ENCODE results near the gene CHD5. TPM values are rescaled to one million over a fixed set of nuclear protein-coding genes. Genes with fewer than 3 reads are reported as not detected.
"Not testable (repeated sequence)": the region's sequence is repeated elsewhere in the genome, so short reads cannot be mapped to it uniquely, and the experiment has no call there.

The CHD5 gene
- total RNA-seq (2014; rRNA removed; shearing (Covaris generic); ENCODE audit: low replicate concordance), result not detected in 2 replicates

- Histone ChIP-seq H2AFZ (ENCODE audit: low read length) (no peak within 1 kb of the TSS), H3K9ac (ENCODE audit: low read length) (no peak within 1 kb of the TSS), H3K9me3 (ENCODE audit: low read length) (no peaks in the 10 kb centered on the region), H3K4me2 (ENCODE audit: low read depth, low read length, poor library complexity, severe bottlenecking) (no peak within 1 kb of the TSS), H4K20me1 (ENCODE audit: insufficient read depth, low read depth, low read length) (peaks cover 28% of the 10 kb centered on the region), H3K27ac (ENCODE audit: low read length) (no peak within 1 kb of the TSS), H3K27me3 (ENCODE audit: low read length) (no peaks in the 10 kb centered on the region), H3K9me2 (replicated peaks; ENCODE audit: insufficient read depth, low read length) (no peaks in the 10 kb centered on the region), H3K4me1 (ENCODE audit: low read length) (no peaks in the 10 kb centered on the region), H3K79me2 (ENCODE audit: low read length) (no peaks in the 10 kb centered on the region), H3K36me3 (ENCODE audit: insufficient read depth, low read length) (peaks cover 2% of the 10 kb centered on the region; the same call in 1 of the 2 replicates), H3K4me3 (ENCODE audit: low read length) (no peak within 1 kb of the TSS)
- no peak for DNase-seq
Observed at GRCh38 chr1:6180268-6180706, at the start of gene CHD5. TSS of gene CHD5 (minus strand) at chr1:6180321. CDS start at chr1:6180023, 298 bp downstream.

- no peak overlapping the region for H3K4me3 ChIP-seq (ENCODE audit: low read length)
- no peak overlapping the region for H3K27ac ChIP-seq (ENCODE audit: low read length)
- no peaks in the 10 kb centered on the region for H3K27me3 ChIP-seq (ENCODE audit: low read length)
- no peaks in the 10 kb centered on the region for H3K9me3 ChIP-seq (ENCODE audit: low read length)
- H3K36me3 ChIP-seq (ENCODE audit: insufficient read depth, low read length), result peaks cover 26% of the 10 kb centered on the region; the same call in 1 of the 2 replicates
- no peak overlapping the region for H3K9ac ChIP-seq (ENCODE audit: low read length)
- no peaks in the 10 kb centered on the region for H3K79me2 ChIP-seq (ENCODE audit: low read length)
- no peaks in the 10 kb centered on the region for H3K9me2 ChIP-seq (replicated peaks; ENCODE audit: insufficient read depth, low read length)
- no peak overlapping the region for H3K4me2 ChIP-seq (ENCODE audit: low read depth, low read length, poor library complexity, severe bottlenecking)
- no peaks in the 10 kb centered on the region for H3K4me1 ChIP-seq (ENCODE audit: low read length)
- no peak for DNase-seq
- no peak overlapping the region for H2AFZ ChIP-seq (ENCODE audit: low read length)
- H4K20me1 ChIP-seq (ENCODE audit: insufficient read depth, low read depth, low read length), result peaks cover 5% of the 10 kb centered on the region; the same call in 1 of the 2 replicates
Observed at GRCh38 chr1:6225651-6226050, 45.5 kb upstream of the CHD5 start.

- Histone ChIP-seq H3K4me3 (ENCODE audit: low read length) (no peak overlapping the region), H3K4me1 (ENCODE audit: low read length) (no peaks in the 10 kb centered on the region), H3K9me2 (replicated peaks; ENCODE audit: insufficient read depth, low read length) (no peaks in the 10 kb centered on the region), H3K4me2 (ENCODE audit: low read depth, low read length, poor library complexity, severe bottlenecking) (no peak overlapping the region), H4K20me1 (ENCODE audit: insufficient read depth, low read depth, low read length) (peaks cover 5% of the 10 kb centered on the region; the same call in 1 of the 2 replicates), H3K36me3 (ENCODE audit: insufficient read depth, low read length) (peaks cover 26% of the 10 kb centered on the region; the same call in 1 of the 2 replicates), H3K27me3 (ENCODE audit: low read length) (no peaks in the 10 kb centered on the region), H3K9me3 (ENCODE audit: low read length) (no peaks in the 10 kb centered on the region), H2AFZ (ENCODE audit: low read length) (no peak overlapping the region), H3K9ac (ENCODE audit: low read length) (no peak overlapping the region), H3K79me2 (ENCODE audit: low read length) (no peaks in the 10 kb centered on the region), H3K27ac (ENCODE audit: low read length) (no peak overlapping the region)
- no peak for DNase-seq
Observed at GRCh38 chr1:6224718-6225117, 44.6 kb upstream of the CHD5 start.

GRCh38 chr1:6223617-6224016 is 43.5 kb upstream of the CHD5 start:
- no peak overlapping the region for H3K4me3 ChIP-seq (ENCODE audit: low read length)
- H3K9ac ChIP-seq (ENCODE audit: low read length), result no peak overlapping the region
- no peaks in the 10 kb centered on the region for H3K9me3 ChIP-seq (ENCODE audit: low read length)
- H3K27me3 ChIP-seq (ENCODE audit: low read length), result no peaks in the 10 kb centered on the region
- H3K4me1 ChIP-seq (ENCODE audit: low read length), result peaks cover 7% of the 10 kb centered on the region
- H2AFZ ChIP-seq (ENCODE audit: low read length), result no peak overlapping the region
- peaks cover 26% of the 10 kb centered on the region; the same call in 1 of the 2 replicates for H3K36me3 ChIP-seq (ENCODE audit: insufficient read depth, low read length)
- H4K20me1 ChIP-seq (ENCODE audit: insufficient read depth, low read depth, low read length), result peaks cover 5% of the 10 kb centered on the region; the same call in 1 of the 2 replicates
- no peaks in the 10 kb centered on the region for H3K9me2 ChIP-seq (replicated peaks; ENCODE audit: insufficient read depth, low read length)
- no peak overlapping the region for H3K27ac ChIP-seq (ENCODE audit: low read length)
- no peak overlapping the region for H3K4me2 ChIP-seq (ENCODE audit: low read depth, low read length, poor library complexity, severe bottlenecking)
- DNase-seq, result no peak
- no peaks in the 10 kb centered on the region for H3K79me2 ChIP-seq (ENCODE audit: low read length)

- no peaks in the 10 kb centered on the region for H3K9me2 ChIP-seq (replicated peaks; ENCODE audit: insufficient read depth, low read length)
- no peak overlapping the region for H2AFZ ChIP-seq (ENCODE audit: low read length)
- peaks cover 5% of the 10 kb centered on the region; the same call in 1 of the 2 replicates for H4K20me1 ChIP-seq (ENCODE audit: insufficient read depth, low read depth, low read length)
- H3K4me3 ChIP-seq (ENCODE audit: low read length), result no peak overlapping the region
- H3K4me1 ChIP-seq (ENCODE audit: low read length), result peaks cover 8% of the 10 kb centered on the region
- H3K9me3 ChIP-seq (ENCODE audit: low read length), result no peaks in the 10 kb centered on the region
- H3K27ac ChIP-seq (ENCODE audit: low read length), result no peak overlapping the region
- peaks cover 26% of the 10 kb centered on the region; the same call in 1 of the 2 replicates for H3K36me3 ChIP-seq (ENCODE audit: insufficient read depth, low read length)
- no peak overlapping the region for H3K9ac ChIP-seq (ENCODE audit: low read length)
- no peaks in the 10 kb centered on the region for H3K79me2 ChIP-seq (ENCODE audit: low read length)
- no peak overlapping the region for H3K4me2 ChIP-seq (ENCODE audit: low read depth, low read length, poor library complexity, severe bottlenecking)
- no peak for DNase-seq
- no peaks in the 10 kb centered on the region for H3K27me3 ChIP-seq (ENCODE audit: low read length)
Observed at GRCh38 chr1:6222636-6223035, 42.5 kb upstream of the CHD5 start.

GRCh38 chr1:6221210-6221784 is 41.2 kb upstream of the CHD5 start:
- no peak for DNase-seq
- H3K9me3 ChIP-seq (ENCODE audit: low read length), result no peaks in the 10 kb centered on the region
- no peak overlapping the region for H3K27ac ChIP-seq (ENCODE audit: low read length)
- H3K9me2 ChIP-seq (replicated peaks; ENCODE audit: insufficient read depth, low read length), result no peaks in the 10 kb centered on the region
- H3K4me2 ChIP-seq (ENCODE audit: low read depth, low read length, poor library complexity, severe bottlenecking), result no peak overlapping the region
- no peak overlapping the region for H2AFZ ChIP-seq (ENCODE audit: low read length)
- H3K9ac ChIP-seq (ENCODE audit: low read length), result no peak overlapping the region
- peaks cover 5% of the 10 kb centered on the region; the same call in 1 of the 2 replicates for H4K20me1 ChIP-seq (ENCODE audit: insufficient read depth, low read depth, low read length)
- no peaks in the 10 kb centered on the region for H3K79me2 ChIP-seq (ENCODE audit: low read length)
- peaks cover 26% of the 10 kb centered on the region; the same call in 1 of the 2 replicates for H3K36me3 ChIP-seq (ENCODE audit: insufficient read depth, low read length)
- H3K27me3 ChIP-seq (ENCODE audit: low read length), result no peaks in the 10 kb centered on the region
- H3K4me1 ChIP-seq (ENCODE audit: low read length), result peaks cover 8% of the 10 kb centered on the region
- no peak overlapping the region for H3K4me3 ChIP-seq (ENCODE audit: low read length)

- H3K4me2 ChIP-seq (ENCODE audit: low read depth, low read length, poor library complexity, severe bottlenecking), result no peak overlapping the region
- H3K9ac ChIP-seq (ENCODE audit: low read length), result no peak overlapping the region
- peaks cover 20% of the 10 kb centered on the region; the same call in 1 of the 2 replicates for H3K36me3 ChIP-seq (ENCODE audit: insufficient read depth, low read length)
- peaks cover 5% of the 10 kb centered on the region; the same call in 1 of the 2 replicates for H4K20me1 ChIP-seq (ENCODE audit: insufficient read depth, low read depth, low read length)
- DNase-seq, result no peak
- H3K27ac ChIP-seq (ENCODE audit: low read length), result no peak overlapping the region
- H3K4me1 ChIP-seq (ENCODE audit: low read length), result peaks cover 8% of the 10 kb centered on the region
- H3K4me3 ChIP-seq (ENCODE audit: low read length), result no peak overlapping the region
- H3K9me2 ChIP-seq (replicated peaks; ENCODE audit: insufficient read depth, low read length), result no peaks in the 10 kb centered on the region
- H3K79me2 ChIP-seq (ENCODE audit: low read length), result no peaks in the 10 kb centered on the region
- H3K9me3 ChIP-seq (ENCODE audit: low read length), result no peaks in the 10 kb centered on the region
- no peaks in the 10 kb centered on the region for H3K27me3 ChIP-seq (ENCODE audit: low read length)
- no peak overlapping the region for H2AFZ ChIP-seq (ENCODE audit: low read length)
Observed at GRCh38 chr1:6220236-6220635, 40.1 kb upstream of the CHD5 start.

- H3K4me3 ChIP-seq (ENCODE audit: low read length); H3K79me2 ChIP-seq (ENCODE audit: low read length); H3K4me1 ChIP-seq (ENCODE audit: low read length); H2AFZ ChIP-seq (ENCODE audit: low read length); H3K9me3 ChIP-seq (ENCODE audit: low read length); DNase-seq; H3K27ac ChIP-seq (ENCODE audit: low read length); H3K4me2 ChIP-seq (ENCODE audit: low read depth, low read length, poor library complexity, severe bottlenecking); H3K27me3 ChIP-seq (ENCODE audit: low read length); H3K9ac ChIP-seq (ENCODE audit: low read length); H3K9me2 ChIP-seq (replicated peaks; ENCODE audit: insufficient read depth, low read length); H4K20me1 ChIP-seq (ENCODE audit: insufficient read depth, low read depth, low read length): not testable (repeated sequence)
- H3K36me3 ChIP-seq (ENCODE audit: insufficient read depth, low read length), result peaks cover 14% of the 10 kb centered on the region; the same call in 1 of the 2 replicates
Observed at GRCh38 chr1:6219641-6220040, 39.5 kb upstream of the CHD5 start.

Measured in Karpas-422 (cell line).